GM12801 (cell line): ENCODE results near the gene FZR1.

Experiments used
- CTCF ChIP-seq: IDR thresholded peaks from one replicate; pipeline ENCODE4 v1.5.1; 2011; ENCODE audit warnings: control low read depth; ENCODE audit not compliant: insufficient read length; ENCODE audit errors: extremely low read depth

Gene FZR1

GRCh38 chr19:3514930-3515329 lies 8.8 kb downstream of the FZR1 start:
- TF ChIP-seq CTCF, result no peak

GRCh38 chr19:3515891-3516422 lies 9.8 kb downstream of the FZR1 start:
- no peak for TF ChIP-seq CTCF

GRCh38 chr19:3516675-3517207 lies 10.6 kb downstream of the FZR1 start:
- TF ChIP-seq CTCF, result no peak

- no peak for TF ChIP-seq CTCF
Measured at GRCh38 chr19:3517638-3518037, 11.5 kb downstream of the FZR1 start.

- TF ChIP-seq CTCF, result no peak
Measured at GRCh38 chr19:3518255-3518654, 12.1 kb downstream of the FZR1 start.

- TF ChIP-seq CTCF, result no peak
Measured at GRCh38 chr19:3518659-3519058, 12.5 kb downstream of the FZR1 start.

- TF ChIP-seq CTCF, result no peak
Measured at GRCh38 chr19:3519126-3519525, 13.0 kb downstream of the FZR1 start.
